ENCODE data around the gene INPP5F.

DNA sequence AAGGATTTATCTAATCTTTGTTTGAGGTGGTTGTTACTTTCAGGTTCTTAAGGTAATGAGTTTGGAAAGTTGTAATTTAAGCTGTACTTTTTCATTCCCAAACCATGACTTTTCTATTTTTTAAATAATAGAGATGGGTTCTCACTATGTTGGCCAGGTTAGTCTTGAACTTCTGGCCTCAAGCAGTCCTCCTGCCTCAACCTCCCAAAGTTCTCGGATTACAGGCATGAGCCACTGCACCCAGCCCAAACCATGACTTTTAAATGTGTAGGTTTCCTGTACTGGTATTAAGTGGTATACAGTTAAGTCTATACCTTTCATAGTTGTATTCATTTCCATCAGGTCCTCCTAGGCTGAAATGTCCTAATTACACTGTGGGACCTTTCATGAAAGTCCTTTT is 10.4 kb downstream of the INPP5F start:
- TF ChIP-seq POLR2A (IDR thresholded peaks at IDR 0.05) (no peak), POLR2AphosphoS5 (IDR thresholded peaks at IDR 0.05) (no peak), EP300 (IDR thresholded peaks at IDR 0.05) (no peak)
- TF ChIP-seq, protein P1, sequence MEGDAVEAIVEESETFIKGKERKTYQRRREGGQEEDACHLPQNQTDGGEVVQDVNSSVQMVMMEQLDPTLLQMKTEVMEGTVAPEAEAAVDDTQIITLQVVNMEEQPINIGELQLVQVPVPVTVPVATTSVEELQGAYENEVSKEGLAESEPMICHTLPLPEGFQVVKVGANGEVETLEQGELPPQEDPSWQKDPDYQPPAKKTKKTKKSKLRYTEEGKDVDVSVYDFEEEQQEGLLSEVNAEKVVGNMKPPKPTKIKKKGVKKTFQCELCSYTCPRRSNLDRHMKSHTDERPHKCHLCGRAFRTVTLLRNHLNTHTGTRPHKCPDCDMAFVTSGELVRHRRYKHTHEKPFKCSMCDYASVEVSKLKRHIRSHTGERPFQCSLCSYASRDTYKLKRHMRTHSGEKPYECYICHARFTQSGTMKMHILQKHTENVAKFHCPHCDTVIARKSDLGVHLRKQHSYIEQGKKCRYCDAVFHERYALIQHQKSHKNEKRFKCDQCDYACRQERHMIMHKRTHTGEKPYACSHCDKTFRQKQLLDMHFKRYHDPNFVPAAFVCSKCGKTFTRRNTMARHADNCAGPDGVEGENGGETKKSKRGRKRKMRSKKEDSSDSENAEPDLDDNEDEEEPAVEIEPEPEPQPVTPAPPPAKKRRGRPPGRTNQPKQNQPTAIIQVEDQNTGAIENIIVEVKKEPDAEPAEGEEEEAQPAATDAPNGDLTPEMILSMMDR (IDR thresholded peaks at IDR 0.05) = no peak

Data from gastroesophageal sphincter (tissue), 3 donors.